ENCODE results near the gene ATP8B1.
A peak's percentile ranks its signal among the peaks of the same experiment; 100 is the strongest.
"Not testable (repeated sequence)": the region's sequence is repeated elsewhere in the genome, so short reads cannot be mapped to it uniquely, and the experiment has no call there.

The ATP8B1 gene

DNA sequence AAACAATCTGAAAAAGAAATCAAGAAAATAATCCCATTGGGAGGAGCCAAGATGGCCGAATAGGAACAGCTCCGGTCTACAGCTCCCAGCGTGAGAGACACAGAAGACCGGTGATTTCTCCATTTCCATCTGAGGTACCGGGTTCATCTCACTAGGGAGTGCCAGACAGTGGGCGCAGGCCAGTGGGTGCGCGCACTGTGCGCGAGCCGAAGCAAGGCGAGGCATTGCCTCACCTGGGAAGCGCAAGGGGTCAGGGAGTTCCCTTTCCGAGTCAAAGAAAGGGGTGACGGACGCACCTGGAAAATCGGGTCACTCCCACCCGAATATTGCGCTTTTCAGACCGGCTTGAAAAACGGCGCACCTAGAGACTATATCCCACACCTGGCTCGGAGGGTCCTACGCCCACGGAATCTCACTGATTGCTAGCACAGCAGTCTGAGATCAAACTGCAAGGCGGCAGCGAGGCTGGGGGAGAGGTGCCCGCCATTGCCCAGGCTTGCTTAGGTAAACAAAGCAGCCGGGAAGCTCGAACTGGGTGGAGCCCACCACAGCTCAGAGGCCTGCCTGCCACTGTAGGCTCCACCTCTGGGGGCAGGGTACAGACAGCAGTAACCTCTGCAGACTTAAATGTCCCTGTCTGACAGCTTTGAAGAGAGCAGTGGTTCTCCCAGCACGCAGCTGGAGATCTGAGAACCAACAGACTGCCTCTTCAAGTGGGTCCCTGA lies 83.7 kb downstream of the ATP8B1 start:
- DNase-seq (ENCODE audit: low spot score) = not testable (repeated sequence)

GRCh38 chr18:57716549-57716948 lies 86.6 kb downstream of the ATP8B1 start:
- DNase-seq (ENCODE audit: low spot score) = no peak

- DNase-seq (ENCODE audit: low spot score) = no peak
Measured at GRCh38 chr18:57715671-57716070, 87.4 kb downstream of the ATP8B1 start.

DNA sequence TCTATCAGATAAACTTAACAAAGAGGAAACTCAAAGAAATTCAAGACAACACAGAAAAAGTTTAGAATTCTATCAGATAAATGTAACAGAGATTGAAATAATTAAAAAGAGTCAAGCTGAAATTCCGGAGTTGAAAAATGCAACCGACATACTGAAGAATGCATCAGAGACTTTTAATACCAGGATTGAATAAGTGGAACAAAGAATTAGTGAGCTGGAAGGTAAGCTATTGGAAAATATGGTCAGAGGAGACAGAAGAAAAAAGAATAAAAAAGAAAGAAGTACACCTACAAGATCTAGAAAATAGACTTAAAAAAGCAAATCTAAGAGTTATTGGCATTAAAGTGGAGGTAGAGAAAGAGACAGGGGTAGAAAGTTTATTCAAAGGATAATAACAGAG lies 88.0 kb downstream of the ATP8B1 start:
- DNase-seq (ENCODE audit: low spot score) = no peak

- DNase-seq (ENCODE audit: low spot score) = no peak
Measured at GRCh38 chr18:57710226-57710625, 92.9 kb downstream of the ATP8B1 start.

- DNase-seq (ENCODE audit: low spot score) = no peak
Measured at GRCh38 chr18:57709335-57709734, 93.8 kb downstream of the ATP8B1 start.

- no peak for DNase-seq (ENCODE audit: low spot score)
Measured at GRCh38 chr18:57708288-57708687, 94.8 kb downstream of the ATP8B1 start.

GRCh38 chr18:57705832-57706595 lies 97.1 kb downstream of the ATP8B1 start:
- DNase-seq (ENCODE audit: low spot score) = peak; percentile 45

GRCh38 chr18:57705011-57705410 lies 98.1 kb downstream of the ATP8B1 start:
- no peak for DNase-seq (ENCODE audit: low spot score)

DNA sequence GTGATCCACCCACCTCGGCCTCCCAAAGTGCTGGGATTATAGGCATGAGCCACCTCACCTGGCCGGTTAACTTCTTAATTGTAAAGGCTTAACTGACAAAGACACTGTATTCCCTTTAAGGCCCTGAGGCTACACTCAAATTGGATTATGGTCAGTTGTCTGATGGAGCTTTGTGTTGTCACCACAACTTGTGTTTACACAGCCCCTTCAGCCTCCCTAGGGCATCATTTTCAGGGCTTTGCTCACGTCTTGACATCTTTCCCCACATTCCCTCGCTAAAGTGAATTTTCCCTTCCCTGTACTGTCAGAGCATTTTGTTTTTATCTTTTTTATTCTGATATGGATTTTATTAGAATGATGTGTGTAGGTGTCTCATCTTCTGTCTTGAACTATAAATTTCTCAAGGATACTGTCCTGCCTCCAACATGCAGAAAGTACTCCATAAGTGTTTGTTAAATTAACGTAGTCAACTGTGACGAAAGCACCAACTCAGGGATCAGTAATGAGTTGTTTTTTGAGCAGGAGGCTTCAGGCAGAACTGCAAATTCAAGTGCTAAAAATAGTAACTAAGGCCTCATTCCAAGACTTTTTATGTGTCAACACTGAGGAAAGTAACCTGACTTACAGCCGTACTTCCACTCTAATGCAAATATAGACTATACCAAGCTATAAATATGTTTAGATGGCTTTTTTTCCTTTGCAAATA lies 104.4 kb downstream of the ATP8B1 start:
- no peak for DNase-seq (ENCODE audit: low spot score)

DNA sequence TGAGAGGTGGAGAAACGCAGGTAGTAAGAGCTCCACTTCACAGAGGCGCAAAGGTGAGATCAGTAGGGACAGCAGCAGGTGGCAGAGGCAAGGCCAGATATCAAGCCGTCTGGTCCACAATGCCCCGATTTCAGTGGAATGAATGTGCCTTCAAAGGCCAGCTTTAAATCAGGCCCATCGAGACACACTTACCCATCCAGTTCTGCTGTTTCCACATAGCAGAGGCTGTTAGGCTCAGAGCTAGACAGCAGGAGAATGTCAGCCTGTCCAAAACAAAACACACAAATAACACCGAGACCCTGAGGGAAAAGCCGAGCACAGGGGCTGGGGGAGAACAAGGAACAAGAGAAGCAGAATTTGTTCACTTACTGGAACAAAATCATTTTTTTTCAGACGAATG lies 105.7 kb downstream of the ATP8B1 start:
- no peak for DNase-seq (ENCODE audit: low spot score)

DNA sequence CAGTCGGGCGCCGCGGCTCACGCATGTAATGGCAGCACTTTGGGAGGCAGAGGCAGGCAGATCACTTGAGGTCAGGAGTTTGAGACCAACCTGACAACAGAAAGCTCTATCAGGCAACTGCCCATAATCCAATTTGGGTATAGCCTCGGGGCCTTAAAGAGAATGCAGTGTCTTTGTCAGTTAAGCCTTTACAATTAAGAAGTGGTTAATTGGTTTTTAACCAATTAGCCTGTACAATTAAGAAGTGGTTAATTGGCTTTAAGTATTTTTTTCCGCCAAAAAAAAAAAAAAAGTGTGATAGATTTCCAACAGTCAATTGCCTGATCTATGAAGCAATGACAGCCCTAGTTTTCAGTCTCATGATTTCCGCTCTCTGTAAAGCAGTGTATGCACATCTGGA lies 106.8 kb downstream of the ATP8B1 start:
- no peak for DNase-seq (ENCODE audit: low spot score)

- no peak for DNase-seq (ENCODE audit: low spot score)
Measured at GRCh38 chr18:57691363-57691762, 111.8 kb downstream of the ATP8B1 start.

GRCh38 chr18:57687970-57688369 lies 115.1 kb downstream of the ATP8B1 start:
- DNase-seq (ENCODE audit: low spot score) = no peak

GRCh38 chr18:57683470-57683869 lies 119.6 kb downstream of the ATP8B1 start:
- no peak for DNase-seq (ENCODE audit: low spot score)

GRCh38 chr18:57677262-57678211 lies 125.6 kb downstream of the ATP8B1 start:
- no peak for DNase-seq (ENCODE audit: low spot score)

DNA sequence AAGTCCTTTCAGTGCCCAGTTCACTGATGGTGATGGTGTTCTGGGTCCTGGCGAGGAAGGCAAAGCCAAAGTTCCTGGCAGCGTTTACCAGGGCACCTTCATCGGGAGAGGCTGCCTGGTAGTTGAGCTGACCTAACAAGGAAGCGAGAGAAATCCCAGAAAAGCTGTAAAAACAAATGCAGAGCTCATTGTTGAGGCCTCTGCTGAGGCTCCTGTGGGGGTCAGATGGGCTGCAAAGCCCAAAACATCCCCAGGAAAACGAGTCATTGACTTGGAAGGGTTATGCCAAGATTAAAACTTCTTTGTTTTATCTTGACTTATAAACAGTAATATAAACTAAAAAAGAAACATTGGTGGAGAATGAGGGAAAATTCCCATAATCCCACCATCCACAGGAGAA lies 128.2 kb downstream of the ATP8B1 start:
- no peak for DNase-seq (ENCODE audit: low spot score)

GRCh38 chr18:57670046-57670445 lies 133.1 kb downstream of the ATP8B1 start:
- DNase-seq (ENCODE audit: low spot score) = no peak

DNA sequence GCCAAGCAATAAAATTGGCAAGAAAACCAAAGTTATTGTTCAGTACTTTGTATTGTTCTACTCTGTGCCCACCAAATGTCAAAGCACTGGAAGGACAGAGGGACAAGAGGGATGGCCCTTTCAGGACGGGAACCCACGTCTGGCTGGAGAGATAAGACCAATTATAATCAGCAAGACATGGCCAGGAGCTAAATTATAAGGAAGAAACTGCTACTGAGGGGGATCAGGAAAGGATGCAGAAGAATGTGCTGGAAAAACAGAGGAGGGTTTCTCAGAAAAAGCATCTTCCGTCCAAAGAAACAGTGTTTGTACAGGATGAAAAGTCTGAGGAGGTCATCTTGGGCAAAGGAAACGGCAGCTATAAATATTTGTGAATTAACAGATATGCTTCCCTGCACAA lies 135.1 kb downstream of the ATP8B1 start:
- DNase-seq (ENCODE audit: low spot score) = no peak

DNA sequence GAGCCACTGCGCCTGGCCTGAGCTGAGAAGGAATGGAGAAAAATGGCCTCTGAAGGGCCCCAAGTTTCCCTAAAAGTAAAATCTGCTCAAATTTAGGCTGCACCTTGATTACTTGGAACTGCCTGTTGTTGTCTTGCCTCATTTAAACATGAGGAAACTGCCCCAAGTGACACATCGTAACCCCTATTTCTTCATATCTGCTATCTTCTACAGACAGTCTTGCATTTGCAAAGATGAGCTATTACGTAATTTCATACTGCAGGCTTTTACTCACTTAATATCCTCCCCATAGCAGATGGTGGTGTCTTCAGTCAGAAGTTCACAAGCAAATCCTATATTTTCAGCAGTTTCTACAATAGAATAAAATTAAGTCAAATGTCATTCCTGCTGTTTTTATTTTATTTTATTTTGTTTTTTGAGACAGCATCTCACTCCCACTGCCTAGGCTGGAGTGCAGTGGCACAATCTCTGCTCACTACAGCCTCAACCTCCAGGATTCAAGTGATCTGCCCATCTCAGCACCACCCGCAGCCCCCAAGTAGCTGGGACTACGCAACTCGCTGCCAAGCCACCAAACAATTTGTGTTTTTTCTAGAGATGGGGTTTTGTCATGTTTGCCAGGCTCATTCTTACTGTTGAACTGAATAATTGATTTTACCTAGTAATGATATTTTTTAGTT lies 136.2 kb downstream of the ATP8B1 start:
- DNase-seq (ENCODE audit: low spot score) = no peak

DNA sequence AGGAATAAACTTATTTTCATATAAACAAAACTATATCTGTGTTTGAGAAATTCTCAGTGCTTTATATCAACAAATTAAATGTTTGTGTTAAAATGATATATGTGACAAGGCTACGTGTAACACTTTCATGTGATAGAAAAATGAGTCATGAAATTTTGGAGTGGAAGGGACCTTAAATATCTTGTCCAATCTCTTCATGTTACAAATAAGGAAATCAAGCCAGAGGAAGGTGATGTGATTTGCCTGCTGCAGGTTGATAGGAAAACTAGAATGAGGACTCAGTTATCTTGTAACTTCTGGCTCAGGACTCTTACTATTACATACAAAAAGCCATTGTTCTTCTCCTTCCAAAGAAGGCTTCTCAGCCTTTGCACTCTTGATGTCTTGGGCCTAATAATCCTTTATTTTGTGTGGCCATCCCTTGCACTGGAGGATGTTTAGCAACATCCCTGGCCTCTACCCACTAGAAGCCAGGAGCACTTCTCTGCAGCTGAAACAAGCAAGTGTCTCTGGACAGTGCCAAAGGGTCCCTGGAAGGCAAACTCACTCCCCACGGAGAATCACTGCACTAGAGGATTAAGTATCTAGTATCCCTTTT lies 138.4 kb downstream of the ATP8B1 start:
- DNase-seq (ENCODE audit: low spot score) = no peak
